HL-60 (cell line): Measurements from ENCODE around the gene DUSP6.

Experiments
- DNase-seq, 2 experiments: peaks; one replicate each; pipeline ENCODE4 v3.0.0-alpha.2; 2010 to 2020; ENCODE audit warnings: low read depth in 1 of 2, low spot score in 1 of 2
- H3K27ac ChIP-seq: fragments of 250-450 bp; sonication (Bioruptor Pico); replicated peaks from 2 replicates; pipeline ENCODE4 v1.5.1; 2020; ENCODE audit warnings: mild to moderate bottlenecking, moderate library complexity
- H3K27me3 ChIP-seq: fragments of 250-450 bp; sonication (Bioruptor Pico); 2 replicates; pipeline ENCODE4 v1.5.1; 2021; ENCODE audit warnings: mild to moderate bottlenecking, moderate library complexity; ENCODE audit not compliant: insufficient read depth, poor library complexity, severe bottlenecking
- H3K4me3 ChIP-seq: replicated peaks from 2 replicates; pipeline ENCODE4 v1.5.1; 2011; ENCODE audit warnings: mild to moderate bottlenecking, control low read depth, low read length; ENCODE audit not compliant: insufficient read depth
- CTCF ChIP-seq: IDR thresholded peaks from one replicate; pipeline ENCODE4 v1.5.1; 2011; ENCODE audit warnings: low read length, control low read depth, inconsistent platforms; ENCODE audit not compliant: insufficient read depth
- GABPA ChIP-seq: IDR thresholded peaks from 2 replicates; pipeline ENCODE4 v1.6.1; 2012; ENCODE audit warnings: low read depth
- POLR2AphosphoS5 ChIP-seq: IDR thresholded peaks from 2 replicates; pipeline ENCODE4 v1.6.1; 2012; ENCODE audit warnings: low read depth
- REST ChIP-seq: IDR thresholded peaks from 2 replicates; pipeline ENCODE4 v1.6.1; 2012; ENCODE audit warnings: low read depth; ENCODE audit not compliant: insufficient replicate concordance
- SPI1 ChIP-seq: IDR thresholded peaks from 2 replicates; pipeline ENCODE4 v1.6.1; 2012; ENCODE audit warnings: low read depth, mild to moderate bottlenecking, borderline replicate concordance

DUSP6 gene

GRCh38 chr12:89373763-89374572 lies 21.7 kb upstream of the DUSP6 start:
- H3K27me3 ChIP-seq: no peaks in the 10 kb centered on the region
- no peak overlapping the region for H3K4me3 ChIP-seq
- TF ChIP-seq CTCF: no peak
- no peak for TF ChIP-seq SPI1
- no peak for TF ChIP-seq REST
- TF ChIP-seq POLR2AphosphoS5: no peak
- H3K27ac ChIP-seq: no peak overlapping the region
- DNase-seq: no peak

- Histone ChIP-seq H3K27me3 (no peaks in the 10 kb centered on the region), H3K4me3 (no peak overlapping the region), H3K27ac (no peak overlapping the region)
- no peak for DNase-seq
- TF ChIP-seq POLR2AphosphoS5: no peak
- TF ChIP-seq REST: no peak
- no peak for TF ChIP-seq SPI1
- no peak for TF ChIP-seq CTCF
- TF ChIP-seq GABPA: no peak
Measured at GRCh38 chr12:89372584-89373370, 20.5 kb upstream of the DUSP6 start.

GRCh38 chr12:89370850-89371249 lies 18.5 kb upstream of the DUSP6 start:
- H3K4me3 ChIP-seq: no peak overlapping the region
- H3K27me3 ChIP-seq: no peaks in the 10 kb centered on the region
- TF ChIP-seq CTCF (no peak), GABPA (no peak), SPI1 (no peak), REST (no peak), POLR2AphosphoS5 (no peak)
- DNase-seq: no peak
- H3K27ac ChIP-seq: no peak overlapping the region
